SK-N-MC (cell line): ENCODE results near the gene CYP4V2.

Source experiments
- EZH2 ChIP-seq: fragments of 200-600 bp; sonication (generic); IDR thresholded peaks from one replicate; pipeline ENCODE4 v1.6.1; 2017; ENCODE audit warnings: antibody characterized with exemption
- FOXP2 ChIP-seq: optimal IDR thresholded peaks from 2 replicates; pipeline ENCODE3; 2011; ENCODE audit warnings: mild to moderate bottlenecking, moderate library complexity; ENCODE audit not compliant: insufficient read depth; ENCODE audit errors: extremely low read length, control extremely low read depth
- POLR2AphosphoS5 ChIP-seq: IDR thresholded peaks from 2 replicates; pipeline ENCODE4 v1.6.1; 2012; ENCODE audit warnings: mild to moderate bottlenecking, low read depth, low read length, borderline replicate concordance

DNA sequence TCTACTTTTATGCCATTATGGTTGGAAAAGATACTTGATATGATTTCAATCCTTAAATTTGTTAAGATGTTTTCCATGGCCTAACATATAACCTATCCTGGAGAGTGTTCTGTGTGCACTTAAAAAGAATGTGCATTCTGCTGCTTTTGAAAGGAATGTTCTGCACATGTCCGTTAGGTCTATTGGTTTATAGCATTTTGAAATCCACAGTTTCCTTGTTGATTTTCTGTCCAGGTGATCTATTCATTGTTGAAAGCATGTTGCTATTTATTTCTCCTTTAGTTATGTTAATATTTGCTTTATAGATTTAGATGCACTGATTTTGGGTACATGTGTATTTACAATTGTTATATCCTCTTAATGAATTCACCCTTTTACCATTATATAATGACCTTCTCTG lies 30.3 kb downstream of the CYP4V2 start:
- TF ChIP-seq POLR2AphosphoS5 = no peak
- TF ChIP-seq EZH2 = no peak
- no peak for TF ChIP-seq FOXP2
